ENCODE data around the gene BBS1. TPM values are rescaled to one million over a fixed set of nuclear protein-coding genes. Genes with fewer than 3 reads are reported as not detected.

BBS1 gene
- total RNA-seq, 2 donors from 2014 or later: 9.1 to 17.5 TPM

DNA sequence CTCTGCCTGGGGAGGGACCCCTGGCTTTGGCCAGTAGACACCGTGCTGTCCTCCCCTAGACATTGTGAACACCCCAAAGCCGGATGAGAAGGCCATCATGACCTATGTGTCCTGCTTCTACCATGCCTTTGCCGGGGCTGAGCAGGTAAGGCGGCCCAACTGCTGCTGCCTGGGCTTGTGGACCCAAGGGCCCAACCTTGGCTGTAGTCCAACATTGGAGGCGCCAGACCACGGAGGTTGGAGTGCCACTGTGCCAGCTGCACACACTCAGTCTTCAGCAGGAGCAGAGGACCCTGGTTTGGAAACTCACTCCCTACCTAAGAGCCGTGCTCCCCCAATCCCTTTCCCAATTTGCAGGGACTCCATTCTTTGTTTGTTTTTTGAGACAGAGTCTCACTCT lies 45.7 kb downstream of the BBS1 start:
- Mint-ChIP-seq H3K27ac (no peak overlapping the region), H3K36me3 (no peaks in the 10 kb centered on the region), H3K9me3 (no peaks in the 10 kb centered on the region)
- ATAC-seq (no peak), DNase-seq (ENCODE audit: low spot score in 2 of 2) (no peak)

DNA sequence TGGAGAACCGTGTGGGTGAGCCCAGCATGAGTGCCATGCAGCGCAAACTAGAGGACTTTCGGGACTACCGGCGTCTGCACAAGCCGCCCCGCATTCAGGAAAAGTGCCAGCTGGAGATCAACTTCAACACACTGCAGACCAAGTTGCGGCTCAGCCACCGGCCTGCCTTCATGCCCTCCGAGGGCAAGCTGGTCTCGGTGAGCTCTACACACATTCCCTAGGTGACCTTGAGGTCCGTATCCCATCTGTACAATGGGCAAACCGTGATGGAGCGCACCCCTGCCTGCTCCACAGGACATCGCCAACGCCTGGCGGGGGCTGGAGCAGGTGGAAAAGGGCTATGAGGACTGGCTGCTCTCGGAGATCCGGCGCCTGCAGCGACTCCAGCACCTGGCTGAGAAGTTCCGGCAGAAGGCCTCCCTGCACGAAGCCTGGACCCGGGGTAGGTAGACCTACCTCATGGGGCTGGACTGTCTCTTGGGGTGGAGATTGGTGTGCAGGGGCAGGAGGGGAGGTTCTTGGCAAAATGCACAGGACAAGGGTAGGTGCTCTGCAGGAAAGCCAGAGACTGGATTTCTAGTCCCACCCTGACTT lies 47.4 kb downstream of the BBS1 start:
- Mint-ChIP-seq H3K27ac (no peak overlapping the region), H3K9me3 (no peaks in the 10 kb centered on the region), H3K36me3 (no peaks in the 10 kb centered on the region)
- no peak for ATAC-seq
- no peak for DNase-seq (ENCODE audit: low spot score in 2 of 2)

DNA sequence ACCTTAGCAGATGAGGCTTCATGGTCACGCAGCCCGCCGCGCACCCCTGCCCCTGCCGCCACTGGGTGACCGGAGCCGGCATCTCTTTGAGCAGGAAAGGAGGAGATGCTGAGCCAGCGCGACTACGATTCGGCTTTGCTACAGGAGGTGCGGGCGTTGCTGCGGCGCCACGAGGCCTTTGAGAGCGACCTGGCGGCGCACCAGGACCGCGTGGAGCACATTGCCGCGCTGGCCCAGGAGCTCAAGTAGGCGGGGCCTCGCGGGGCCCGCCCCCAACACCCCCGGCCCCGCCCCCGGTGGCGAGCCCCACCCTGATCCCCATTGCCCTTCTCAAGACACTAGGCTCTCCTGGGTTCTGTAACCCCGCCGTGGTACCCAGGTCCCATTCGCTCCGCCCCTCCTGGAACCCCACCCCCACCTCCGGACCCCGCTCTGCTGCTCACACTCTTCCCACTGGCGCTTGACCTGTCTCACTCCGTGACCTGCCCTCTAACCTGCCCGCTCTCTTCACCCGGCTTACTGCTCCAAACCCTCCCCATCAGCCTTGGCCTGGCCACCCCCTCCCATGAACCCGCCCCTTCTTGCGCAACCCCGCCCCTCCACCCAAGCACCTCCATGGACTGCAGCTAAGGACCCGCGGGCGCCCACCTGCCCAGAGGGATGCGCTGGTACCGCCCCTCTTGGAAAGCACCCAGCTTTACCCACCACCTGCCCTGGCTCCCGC lies 48.9 kb downstream of the BBS1 start:
- no peaks in the 10 kb centered on the region for H3K36me3 Mint-ChIP-seq
- no peak overlapping the region for H3K27ac Mint-ChIP-seq
- no peak for DNase-seq (ENCODE audit: low spot score in 2 of 2)
- peak in 1 of 2 donors; percentile 71 for ATAC-seq
- H3K9me3 Mint-ChIP-seq: no peaks in the 10 kb centered on the region

DNA sequence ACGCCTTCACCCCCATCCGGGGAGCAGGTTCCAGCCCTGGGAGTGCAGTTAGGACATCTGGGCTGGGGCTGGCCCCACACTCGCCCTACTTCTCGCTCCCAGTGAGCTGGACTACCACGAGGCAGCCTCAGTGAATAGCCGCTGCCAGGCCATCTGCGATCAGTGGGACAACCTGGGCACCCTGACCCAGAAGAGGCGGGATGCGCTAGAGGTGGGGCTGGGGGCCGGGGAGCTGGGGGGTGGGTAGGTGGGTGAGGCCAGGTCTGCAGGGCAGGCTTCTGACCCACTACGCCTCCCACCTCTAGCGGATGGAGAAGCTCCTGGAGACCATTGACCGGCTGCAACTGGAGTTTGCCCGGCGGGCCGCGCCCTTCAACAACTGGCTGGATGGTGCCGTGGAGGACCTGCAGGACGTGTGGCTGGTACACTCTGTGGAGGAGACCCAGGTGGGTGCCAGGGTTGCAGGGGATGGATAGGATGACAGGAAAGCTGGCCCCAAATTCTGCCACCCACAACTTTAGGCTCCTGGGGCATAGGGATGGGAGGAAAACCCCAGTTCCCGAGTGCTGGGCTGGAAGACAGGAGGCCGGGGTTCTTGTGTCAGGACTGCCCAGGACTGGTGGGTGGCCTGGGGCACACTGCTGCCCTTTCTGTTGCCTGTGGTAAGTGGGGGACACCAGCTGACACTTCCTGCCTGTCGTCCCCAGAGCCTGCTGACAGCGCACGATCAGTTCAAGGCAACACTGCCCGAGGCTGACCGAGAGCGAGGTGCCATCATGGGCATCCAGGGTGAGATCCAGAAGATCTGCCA lies 49.6 kb downstream of the BBS1 start:
- no peak for DNase-seq (ENCODE audit: low spot score in 2 of 2)
- Mint-ChIP-seq H3K27ac (no peak overlapping the region), H3K36me3 (no peaks in the 10 kb centered on the region), H3K9me3 (no peaks in the 10 kb centered on the region)
- no peak for ATAC-seq

DNA sequence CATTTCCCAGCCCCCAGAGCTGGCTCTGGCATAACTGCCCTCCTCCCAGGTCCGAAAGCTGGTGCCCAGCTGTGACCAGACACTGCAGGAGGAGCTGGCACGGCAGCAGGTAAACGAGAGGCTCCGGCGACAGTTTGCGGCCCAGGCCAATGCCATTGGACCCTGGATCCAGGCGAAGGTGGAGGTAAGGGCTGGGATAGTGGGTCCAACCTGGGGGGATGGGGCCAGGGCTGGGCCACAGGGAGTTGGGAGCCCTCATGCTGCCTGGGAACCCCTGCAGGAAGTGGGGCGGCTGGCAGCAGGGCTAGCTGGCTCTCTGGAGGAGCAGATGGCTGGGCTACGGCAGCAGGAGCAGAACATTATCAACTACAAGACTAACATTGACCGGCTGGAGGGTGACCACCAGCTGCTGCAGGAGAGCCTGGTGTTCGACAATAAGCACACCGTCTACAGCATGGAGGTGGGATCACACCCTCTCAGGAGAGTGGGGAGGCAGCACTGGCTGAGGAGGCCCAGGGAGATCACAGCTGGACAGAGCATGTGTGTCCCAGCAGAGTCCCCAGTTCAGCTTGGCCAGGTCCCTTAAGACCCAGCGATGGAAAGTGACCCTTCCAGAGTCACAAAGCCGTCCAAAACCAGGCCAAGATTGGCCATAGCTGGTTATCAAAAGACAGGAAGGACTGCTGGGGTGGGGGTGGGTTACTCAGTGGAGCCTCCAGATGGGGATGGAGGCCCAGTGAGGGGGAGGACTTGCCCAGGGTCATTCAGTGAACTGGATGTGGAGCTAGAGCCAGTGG lies 50.9 kb downstream of the BBS1 start:
- DNase-seq (ENCODE audit: low spot score in 2 of 2): no peak

DNA sequence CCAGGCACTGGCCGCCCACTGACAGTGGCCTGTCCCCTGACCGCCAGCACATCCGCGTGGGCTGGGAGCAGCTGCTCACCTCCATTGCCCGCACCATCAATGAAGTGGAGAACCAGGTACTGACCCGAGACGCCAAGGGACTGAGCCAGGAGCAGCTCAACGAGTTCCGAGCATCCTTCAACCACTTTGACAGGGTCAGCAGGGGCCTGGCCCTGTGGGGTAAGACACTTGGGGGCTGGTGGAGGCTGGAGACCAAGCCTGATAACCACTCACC lies 51.5 kb downstream of the BBS1 start:
- ATAC-seq (no peak), DNase-seq (ENCODE audit: low spot score in 2 of 2) (no peak)
- no peaks in the 10 kb centered on the region for H3K36me3 Mint-ChIP-seq
- no peaks in the 10 kb centered on the region for H3K9me3 Mint-ChIP-seq
- H3K27ac Mint-ChIP-seq: no peak overlapping the region

More for the DNA sequence above, 50.9 kb downstream of the BBS1 start:
- H3K27ac Mint-ChIP-seq: no peak overlapping the region
- no peak for ATAC-seq
- H3K9me3 Mint-ChIP-seq: no peaks in the 10 kb centered on the region
- no peaks in the 10 kb centered on the region for H3K36me3 Mint-ChIP-seq

DNA sequence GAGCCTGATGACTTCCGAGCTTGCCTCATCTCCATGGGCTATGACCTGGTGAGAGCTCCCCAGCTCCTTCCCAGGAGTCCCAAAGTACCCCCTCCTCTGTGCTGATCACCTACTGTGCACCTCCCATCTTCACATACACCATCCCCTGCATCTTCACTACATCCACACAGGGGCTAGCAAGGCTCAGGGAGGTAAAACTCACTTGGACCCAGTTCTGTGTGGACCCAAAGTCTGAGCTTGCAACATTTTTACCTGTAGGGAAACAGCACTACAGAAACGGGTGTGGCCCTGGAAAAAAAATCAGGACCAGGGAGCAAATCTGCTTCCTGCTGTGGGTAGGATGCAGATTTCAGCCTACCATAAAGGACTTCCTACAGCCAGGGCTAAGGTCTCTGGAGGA lies 51.8 kb downstream of the BBS1 start:
- ATAC-seq: no peak
- no peaks in the 10 kb centered on the region for H3K9me3 Mint-ChIP-seq
- H3K36me3 Mint-ChIP-seq: no peaks in the 10 kb centered on the region
- DNase-seq (ENCODE audit: low spot score in 2 of 2): no peak
- H3K27ac Mint-ChIP-seq: no peak overlapping the region

DNA sequence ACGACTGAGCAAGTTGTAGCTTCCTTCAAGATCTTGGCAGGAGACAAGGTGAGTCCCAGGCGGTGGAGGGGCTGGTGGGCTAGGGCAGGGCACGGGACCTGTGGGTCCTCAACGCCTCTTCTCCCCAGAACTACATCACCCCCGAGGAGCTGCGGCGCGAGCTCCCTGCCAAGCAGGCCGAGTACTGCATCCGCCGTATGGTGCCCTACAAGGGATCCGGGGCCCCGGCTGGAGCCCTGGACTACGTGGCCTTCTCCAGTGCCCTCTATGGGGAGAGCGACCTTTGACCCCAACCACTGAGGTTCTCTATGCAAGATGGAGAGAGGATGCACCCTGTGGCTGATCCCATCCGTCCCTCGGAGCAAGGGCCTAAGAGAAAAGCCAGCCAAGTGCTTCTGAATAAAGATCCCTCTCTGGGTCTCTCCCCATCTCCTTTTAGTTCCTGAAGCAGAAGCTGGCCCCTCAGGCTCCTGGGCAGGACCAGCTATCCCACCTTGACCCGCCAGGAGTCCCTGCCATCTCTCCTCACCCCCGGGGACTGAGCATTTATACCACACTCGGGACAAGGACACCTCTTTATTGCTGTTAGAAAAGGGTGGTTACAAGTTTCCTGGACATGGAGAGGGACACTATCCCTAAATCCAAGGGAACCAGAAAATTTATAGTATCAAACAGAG lies 52.6 kb downstream of the BBS1 start:
- no peak for ATAC-seq

DNA sequence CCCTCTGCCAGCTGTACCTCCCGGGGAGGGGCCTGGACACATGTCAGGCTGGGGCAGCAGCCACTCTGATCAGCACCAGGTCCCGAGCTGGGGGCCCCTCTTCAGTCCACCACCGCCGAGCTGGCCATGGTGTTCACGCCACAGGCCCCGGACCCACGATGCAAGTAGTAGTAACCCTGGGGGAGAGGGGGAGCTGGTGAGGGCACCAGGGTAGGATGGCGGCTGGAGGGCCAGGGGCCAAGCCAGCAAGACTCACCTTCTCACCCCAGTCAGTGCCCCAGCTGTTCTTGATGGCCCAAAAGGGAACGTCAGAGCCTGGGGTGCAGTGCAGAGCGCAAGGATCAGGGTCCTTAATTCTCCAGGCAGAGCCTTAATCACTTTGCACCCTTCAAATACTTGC lies 53.4 kb downstream of the BBS1 start:
- Mint-ChIP-seq H3K9me3 (no peaks in the 10 kb centered on the region), H3K36me3 (no peaks in the 10 kb centered on the region), H3K27ac (no peak overlapping the region)
- DNase-seq (ENCODE audit: low spot score in 2 of 2): no peak
- no peak for ATAC-seq

More for the DNA sequence above, 52.6 kb downstream of the BBS1 start:
- no peaks in the 10 kb centered on the region for H3K9me3 Mint-ChIP-seq
- no peak for DNase-seq (ENCODE audit: low spot score in 2 of 2)
- H3K36me3 Mint-ChIP-seq: no peaks in the 10 kb centered on the region
- no peak overlapping the region for H3K27ac Mint-ChIP-seq

DNA sequence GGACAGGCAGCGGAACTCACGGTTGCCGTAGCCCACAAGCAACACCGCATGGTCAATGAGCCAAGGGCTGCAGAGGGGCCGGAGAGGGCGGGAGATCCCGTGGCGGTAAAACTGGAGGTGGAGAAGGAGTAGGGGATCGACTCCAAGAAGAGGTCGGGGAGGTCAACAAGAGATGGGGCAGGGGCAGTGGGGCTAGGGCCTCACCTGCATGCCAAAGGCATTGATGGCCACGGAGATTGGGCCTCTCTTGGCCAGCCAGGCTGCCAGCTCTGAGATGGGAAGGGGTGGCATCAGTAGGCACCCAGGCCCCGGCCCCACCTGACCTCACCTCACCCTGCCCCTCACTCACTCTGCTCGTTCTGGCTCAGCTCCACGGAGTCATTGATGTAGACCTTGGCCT lies 54.1 kb downstream of the BBS1 start:
- DNase-seq (ENCODE audit: low spot score in 2 of 2) (no peak), ATAC-seq (no peak)
- Mint-ChIP-seq H3K9me3 (no peaks in the 10 kb centered on the region), H3K36me3 (no peaks in the 10 kb centered on the region), H3K27ac (no peak overlapping the region)

DNA sequence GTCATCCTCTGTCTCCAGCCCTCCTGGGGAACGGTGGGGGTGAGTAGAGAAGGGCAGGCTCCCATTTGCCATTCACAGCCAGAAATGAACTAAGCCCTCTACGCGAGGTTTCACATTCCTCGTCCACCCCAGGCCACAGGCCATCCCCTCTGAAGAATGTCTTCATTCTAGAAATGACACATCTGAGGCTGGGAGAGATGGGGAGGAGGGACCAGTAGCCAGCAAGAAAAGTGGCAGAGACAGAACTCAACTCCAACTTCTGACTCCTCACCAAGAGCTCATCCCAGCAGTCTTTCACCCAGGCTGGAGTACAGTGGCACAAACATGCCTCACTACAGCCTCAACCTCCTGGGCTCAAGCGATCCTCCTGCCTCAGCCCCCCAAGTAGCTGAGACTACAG lies 54.5 kb downstream of the BBS1 start:
- ATAC-seq: no peak
- no peak for DNase-seq (ENCODE audit: low spot score in 2 of 2)
- no peaks in the 10 kb centered on the region for H3K9me3 Mint-ChIP-seq
- no peak overlapping the region for H3K27ac Mint-ChIP-seq
- H3K36me3 Mint-ChIP-seq: no peaks in the 10 kb centered on the region

DNA sequence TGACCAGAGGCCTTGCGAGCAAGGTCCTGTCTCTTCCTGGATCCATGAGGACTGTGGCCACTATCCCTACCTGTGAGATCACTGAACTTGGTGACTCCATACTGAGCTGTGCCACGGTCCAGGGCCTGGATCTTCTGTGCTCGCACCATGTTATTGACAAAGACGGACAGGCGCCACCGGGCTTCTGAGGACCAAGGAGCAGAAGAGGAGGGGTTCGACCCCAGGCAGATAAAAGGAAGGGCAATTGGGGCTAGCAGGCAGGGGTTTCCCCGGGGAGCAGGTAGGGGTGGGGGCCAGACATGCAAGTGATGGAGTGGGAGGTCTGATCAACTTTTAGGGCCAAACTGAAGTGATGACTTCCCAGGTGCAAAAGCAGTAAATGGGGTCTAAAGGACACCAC lies 55.8 kb downstream of the BBS1 start:
- Mint-ChIP-seq H3K9me3 (no peaks in the 10 kb centered on the region), H3K36me3 (no peaks in the 10 kb centered on the region), H3K27ac (no peak overlapping the region)
- DNase-seq (ENCODE audit: low spot score in 2 of 2) (no peak), ATAC-seq (no peak)

DNA sequence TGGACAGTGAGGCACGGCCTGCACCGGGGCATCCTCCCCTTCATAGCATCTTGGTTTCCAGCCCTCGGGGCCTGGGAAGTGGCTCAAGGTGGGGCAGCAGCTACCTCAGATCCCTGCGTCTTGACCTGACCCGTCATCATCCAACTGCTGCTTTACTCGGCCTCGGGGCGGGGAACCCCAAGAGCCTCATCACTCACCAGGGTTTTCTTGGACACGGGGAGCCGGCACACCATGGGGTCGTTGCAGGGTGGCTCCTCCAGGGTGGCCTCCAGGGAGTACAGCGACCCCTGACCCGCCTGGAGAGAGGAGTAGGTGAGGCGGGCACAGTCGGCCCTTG lies 57.3 kb downstream of the BBS1 start:
- no peak overlapping the region for H3K27ac Mint-ChIP-seq
- ATAC-seq: peak in 1 of 2 donors; percentile 14
- no peaks in the 10 kb centered on the region for H3K36me3 Mint-ChIP-seq
- no peaks in the 10 kb centered on the region for H3K9me3 Mint-ChIP-seq
- no peak for DNase-seq (ENCODE audit: low spot score in 2 of 2)

DNA sequence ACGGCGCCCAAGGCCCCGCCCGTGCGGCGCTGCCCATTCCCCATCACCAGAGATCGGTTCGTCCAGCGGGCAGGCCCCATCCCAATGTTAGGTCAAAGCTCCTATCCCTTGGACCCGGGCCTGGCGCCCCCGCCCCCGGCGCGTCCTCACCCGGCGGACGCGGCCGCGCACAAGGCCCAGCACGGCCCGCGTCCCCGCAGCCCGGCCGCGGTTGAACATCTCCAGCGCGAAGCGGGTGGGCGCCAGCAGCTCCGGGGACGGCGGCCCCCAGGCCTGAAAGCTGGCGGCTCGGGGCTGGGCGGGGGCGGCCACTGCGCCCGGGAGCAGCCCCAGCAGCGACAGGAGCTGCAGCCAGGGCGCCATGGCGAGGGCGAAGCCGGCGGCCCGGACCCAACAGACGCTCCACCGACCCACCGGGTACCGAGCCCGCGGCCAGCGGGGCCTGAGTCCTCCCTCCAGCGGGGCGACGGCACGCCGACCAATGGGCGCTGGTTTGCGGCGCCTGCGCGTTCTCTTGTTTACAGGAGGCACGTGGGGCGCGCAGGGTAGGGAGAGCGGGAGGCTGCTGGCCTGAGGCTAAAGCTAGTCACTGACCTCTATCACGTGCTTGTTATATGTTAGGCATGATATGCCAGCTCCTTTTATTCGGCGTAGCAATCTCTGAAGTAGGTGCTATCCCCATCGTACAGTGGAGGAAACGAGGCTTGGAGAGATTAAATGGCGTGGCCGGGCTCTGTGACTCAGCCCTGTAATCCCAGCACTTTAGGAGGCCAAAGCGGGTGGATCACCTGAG lies 57.9 kb downstream of the BBS1 start, which contains the start of gene CTSF:
TSS of gene CTSF (minus strand) at position 483 of the 793 bp plus-strand sequence. CDS start at position 363, 120 bp downstream.
- DNase-seq (ENCODE audit: low spot score in 2 of 2): peak; percentile 74 to 84
- H3K27ac Mint-ChIP-seq: peak within 1 kb of the TSS in 1 of 2 donors; percentile 71
- H3K9me3 Mint-ChIP-seq: no peaks in the 10 kb centered on the region
- ATAC-seq: peak; percentile 96 to 97
- H3K36me3 Mint-ChIP-seq: no peaks in the 10 kb centered on the region

DNA sequence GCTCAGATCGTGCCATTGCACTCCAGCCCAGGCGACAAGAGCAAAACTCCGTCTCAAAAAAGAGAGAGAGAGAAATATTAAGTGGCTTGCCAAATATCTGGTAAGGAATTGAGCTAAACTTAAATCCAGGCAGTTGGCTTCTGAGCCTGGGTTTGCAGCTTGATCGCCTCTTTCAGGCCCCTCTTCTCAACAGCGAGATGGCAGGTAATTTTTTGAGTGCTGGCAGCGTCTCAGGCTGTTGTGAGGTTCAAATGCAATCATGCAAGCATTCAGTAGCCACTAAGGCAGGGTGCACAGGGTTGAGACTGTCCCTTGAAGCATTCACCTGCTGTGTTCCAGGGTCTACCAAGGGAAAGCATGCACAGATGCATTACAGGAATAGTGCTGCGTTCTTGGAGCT lies 58.6 kb downstream of the BBS1 start:
- ATAC-seq (no peak), DNase-seq (ENCODE audit: low spot score in 2 of 2) (no peak)
- Mint-ChIP-seq H3K27ac (peak overlapping the region in 1 of 2 donors; percentile 71), H3K9me3 (no peaks in the 10 kb centered on the region), H3K36me3 (no peaks in the 10 kb centered on the region)

Measured in activated naive CD4-positive, alpha-beta T cell treated with anti-CD3 and anti-CD28 coated beads, Interleukin-2, amount 50 U/mL, for 72 hours (primary cell).